ENCODE results near the gene PREX1. TPM values are rescaled to one million over a fixed set of nuclear protein-coding genes. Genes with fewer than 3 reads are reported as not detected.

Gene PREX1
- total RNA-seq, 1 experiment from 2014 or later: 3.3 TPM

DNA sequence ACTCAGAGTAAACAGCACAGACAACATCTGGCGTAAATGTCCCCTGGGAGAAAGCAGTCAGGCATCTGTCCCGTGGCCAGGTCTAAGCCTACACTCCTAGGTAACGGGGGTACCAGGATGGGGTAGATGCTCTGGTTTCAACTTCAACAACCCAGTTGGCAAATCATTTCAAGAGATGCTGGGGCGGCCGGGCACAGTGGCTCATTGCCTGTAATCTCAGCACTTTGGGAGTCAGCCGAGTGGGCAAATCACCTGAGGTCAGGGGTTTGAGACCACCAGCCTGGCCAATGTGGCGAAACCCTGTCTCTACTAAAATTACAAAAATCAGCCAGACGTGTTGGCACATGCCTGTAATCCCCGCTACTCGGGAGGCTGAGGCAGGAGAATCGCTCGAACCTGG, 12.3 kb downstream of the PREX1 start:
- H3K27me3 ChIP-seq (ENCODE audit: insufficient read depth, low read depth): no peaks in the 10 kb centered on the region
- no peak overlapping the region for H3K27ac ChIP-seq
- CTCF ChIA-PET: no interaction called here
- H3K4me1 ChIP-seq (replicated peaks; ENCODE audit: insufficient read depth): no peaks in the 10 kb centered on the region
- no peaks in the 10 kb centered on the region for H3K9me2 ChIP-seq (ENCODE audit: insufficient read depth)
- TF ChIP-seq EZH2 (IDR thresholded peaks at IDR 0.05; ENCODE audit: low read depth): no peak
- TF ChIP-seq, protein P1, sequence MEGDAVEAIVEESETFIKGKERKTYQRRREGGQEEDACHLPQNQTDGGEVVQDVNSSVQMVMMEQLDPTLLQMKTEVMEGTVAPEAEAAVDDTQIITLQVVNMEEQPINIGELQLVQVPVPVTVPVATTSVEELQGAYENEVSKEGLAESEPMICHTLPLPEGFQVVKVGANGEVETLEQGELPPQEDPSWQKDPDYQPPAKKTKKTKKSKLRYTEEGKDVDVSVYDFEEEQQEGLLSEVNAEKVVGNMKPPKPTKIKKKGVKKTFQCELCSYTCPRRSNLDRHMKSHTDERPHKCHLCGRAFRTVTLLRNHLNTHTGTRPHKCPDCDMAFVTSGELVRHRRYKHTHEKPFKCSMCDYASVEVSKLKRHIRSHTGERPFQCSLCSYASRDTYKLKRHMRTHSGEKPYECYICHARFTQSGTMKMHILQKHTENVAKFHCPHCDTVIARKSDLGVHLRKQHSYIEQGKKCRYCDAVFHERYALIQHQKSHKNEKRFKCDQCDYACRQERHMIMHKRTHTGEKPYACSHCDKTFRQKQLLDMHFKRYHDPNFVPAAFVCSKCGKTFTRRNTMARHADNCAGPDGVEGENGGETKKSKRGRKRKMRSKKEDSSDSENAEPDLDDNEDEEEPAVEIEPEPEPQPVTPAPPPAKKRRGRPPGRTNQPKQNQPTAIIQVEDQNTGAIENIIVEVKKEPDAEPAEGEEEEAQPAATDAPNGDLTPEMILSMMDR (conservative IDR thresholded peaks at IDR 0.05): no peak
- no TSS peak for BruUV-seq (replicated peaks)
- DNase-seq: no peak
- intact Hi-C loops (cut with micrococcal nuclease; ENCODE audit: unreplicated experiment): no loop called here
- H3K4me2 ChIP-seq: no peak overlapping the region
- no peak overlapping the region for H2AFZ ChIP-seq
- H3F3A ChIP-seq (ENCODE audit: insufficient read depth, low read depth): no peaks in the 10 kb centered on the region
- H4K20me1 ChIP-seq (ENCODE audit: insufficient read depth): no peaks in the 10 kb centered on the region
- H3K4me3 ChIP-seq: no peak overlapping the region
- POLR2A ChIA-PET (ENCODE audit: unreplicated experiment): no interaction called here
- no peaks in the 10 kb centered on the region for H3K79me2 ChIP-seq (ENCODE audit: low read depth)
- no peaks in the 10 kb centered on the region for H3K36me3 ChIP-seq (ENCODE audit: low read depth)
- no peaks in the 10 kb centered on the region for H3K9me3 ChIP-seq (ENCODE audit: insufficient read depth, low read depth)

DNA sequence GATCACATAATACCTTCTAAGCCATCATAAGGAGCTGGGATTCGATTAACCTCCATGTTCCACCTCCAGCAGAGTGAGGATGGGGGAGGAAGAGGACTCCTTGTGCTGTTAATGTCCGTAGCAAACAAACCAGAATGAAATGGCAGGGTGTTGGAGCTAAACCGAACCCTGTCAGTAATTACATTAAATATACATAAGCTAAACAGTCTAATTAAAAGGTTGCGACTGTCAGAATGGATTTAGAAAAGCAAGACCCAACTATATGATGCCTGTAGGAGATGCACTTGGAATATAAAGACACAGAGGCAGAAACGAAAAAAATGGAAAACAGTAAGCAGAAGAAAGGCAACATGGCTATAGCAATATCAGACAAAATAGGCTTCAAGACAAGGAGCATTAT, 13.2 kb downstream of the PREX1 start:
- Histone ChIP-seq H3K4me1 (replicated peaks; ENCODE audit: insufficient read depth) (no peaks in the 10 kb centered on the region), H3K9me2 (ENCODE audit: insufficient read depth) (no peaks in the 10 kb centered on the region), H3F3A (ENCODE audit: insufficient read depth, low read depth) (no peaks in the 10 kb centered on the region), H3K79me2 (ENCODE audit: low read depth) (no peaks in the 10 kb centered on the region), H3K27me3 (ENCODE audit: insufficient read depth, low read depth) (no peaks in the 10 kb centered on the region), H3K9me3 (ENCODE audit: insufficient read depth, low read depth) (no peaks in the 10 kb centered on the region), H2AFZ (no peak overlapping the region), H3K27ac (no peak overlapping the region), H3K36me3 (ENCODE audit: low read depth) (no peaks in the 10 kb centered on the region), H4K20me1 (ENCODE audit: insufficient read depth) (no peaks in the 10 kb centered on the region), H3K4me2 (no peak overlapping the region), H3K4me3 (no peak overlapping the region)
- TF ChIP-seq EZH2 (IDR thresholded peaks at IDR 0.05; ENCODE audit: low read depth): no peak
- TF ChIP-seq, protein P1 (conservative IDR thresholded peaks at IDR 0.05): no peak
- intact Hi-C loops (cut with micrococcal nuclease; ENCODE audit: unreplicated experiment): no loop called here
- no peak for DNase-seq
- POLR2A ChIA-PET (ENCODE audit: unreplicated experiment): no interaction called here
- CTCF ChIA-PET: no interaction called here
- no TSS peak for BruUV-seq (replicated peaks)

DNA sequence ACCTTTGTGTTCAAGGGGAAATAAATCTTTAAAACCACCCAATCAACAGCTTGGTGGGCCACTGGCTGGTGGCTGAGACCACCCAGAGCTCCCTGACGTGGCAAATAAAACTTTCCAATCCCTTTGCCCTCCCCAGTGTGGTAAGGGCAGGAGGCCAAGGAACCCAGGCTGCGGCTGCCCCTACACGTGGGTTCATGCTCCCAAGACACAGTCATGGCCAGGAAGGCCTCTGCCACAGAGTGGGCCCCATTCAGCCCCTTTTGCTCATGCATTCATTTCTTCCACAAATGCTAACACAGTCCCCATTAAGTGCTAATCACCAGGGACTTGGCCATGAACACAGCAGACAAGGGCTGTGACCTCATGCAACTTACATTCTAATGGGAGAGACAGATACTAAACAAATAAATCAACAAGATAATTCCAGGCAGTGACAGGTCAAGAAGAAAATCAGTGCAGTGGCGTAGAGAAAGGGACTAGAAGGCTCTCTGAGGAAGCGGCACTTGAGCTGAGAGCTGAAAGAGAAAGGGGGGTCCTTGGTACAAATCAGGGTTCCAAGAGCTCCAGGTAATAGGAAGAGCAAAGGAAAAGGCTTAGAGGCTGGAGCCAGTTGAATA, 13.8 kb downstream of the PREX1 start:
- no TSS peak for BruUV-seq (replicated peaks)
- Histone ChIP-seq H2AFZ (no peak overlapping the region), H3K4me3 (no peak overlapping the region), H3F3A (ENCODE audit: insufficient read depth, low read depth) (no peaks in the 10 kb centered on the region), H3K27ac (no peak overlapping the region), H3K4me1 (replicated peaks; ENCODE audit: insufficient read depth) (no peaks in the 10 kb centered on the region), H3K79me2 (ENCODE audit: low read depth) (no peaks in the 10 kb centered on the region), H3K9me3 (ENCODE audit: insufficient read depth, low read depth) (no peaks in the 10 kb centered on the region), H3K36me3 (ENCODE audit: low read depth) (no peaks in the 10 kb centered on the region), H3K9me2 (ENCODE audit: insufficient read depth) (no peaks in the 10 kb centered on the region), H3K27me3 (ENCODE audit: insufficient read depth, low read depth) (no peaks in the 10 kb centered on the region), H3K4me2 (no peak overlapping the region), H4K20me1 (ENCODE audit: insufficient read depth) (no peaks in the 10 kb centered on the region)
- TF ChIP-seq, protein P1 (conservative IDR thresholded peaks at IDR 0.05): no peak
- no peak for TF ChIP-seq EZH2 (IDR thresholded peaks at IDR 0.05; ENCODE audit: low read depth)
- ChIA-PET POLR2A (ENCODE audit: unreplicated experiment) (no interaction called here), CTCF (no interaction called here)
- no peak for DNase-seq
- intact Hi-C loops (cut with micrococcal nuclease; ENCODE audit: unreplicated experiment): no loop called here

Measured in PC-9 (cell line).